ENCODE results near the gene CHD9NB.

DNA sequence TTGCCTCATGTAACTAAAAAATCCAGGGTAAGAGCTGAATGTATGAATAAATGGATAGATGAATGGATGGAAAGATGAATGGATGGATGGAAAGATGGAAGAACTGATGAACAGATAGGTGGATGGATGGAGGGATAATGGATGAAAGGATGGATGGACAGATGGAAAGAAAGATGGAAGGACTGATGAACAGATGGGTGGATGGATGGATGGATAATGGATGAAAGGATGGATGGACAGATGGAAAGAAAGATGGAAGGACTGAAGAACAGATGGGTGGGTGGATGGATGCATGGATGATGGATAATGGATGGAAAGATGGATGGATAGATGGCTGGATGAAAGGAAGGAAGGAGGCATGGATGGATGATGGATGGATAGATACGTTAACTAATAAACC, 11.9 kb downstream of the CHD9NB start:
- TF ChIP-seq, protein P1, sequence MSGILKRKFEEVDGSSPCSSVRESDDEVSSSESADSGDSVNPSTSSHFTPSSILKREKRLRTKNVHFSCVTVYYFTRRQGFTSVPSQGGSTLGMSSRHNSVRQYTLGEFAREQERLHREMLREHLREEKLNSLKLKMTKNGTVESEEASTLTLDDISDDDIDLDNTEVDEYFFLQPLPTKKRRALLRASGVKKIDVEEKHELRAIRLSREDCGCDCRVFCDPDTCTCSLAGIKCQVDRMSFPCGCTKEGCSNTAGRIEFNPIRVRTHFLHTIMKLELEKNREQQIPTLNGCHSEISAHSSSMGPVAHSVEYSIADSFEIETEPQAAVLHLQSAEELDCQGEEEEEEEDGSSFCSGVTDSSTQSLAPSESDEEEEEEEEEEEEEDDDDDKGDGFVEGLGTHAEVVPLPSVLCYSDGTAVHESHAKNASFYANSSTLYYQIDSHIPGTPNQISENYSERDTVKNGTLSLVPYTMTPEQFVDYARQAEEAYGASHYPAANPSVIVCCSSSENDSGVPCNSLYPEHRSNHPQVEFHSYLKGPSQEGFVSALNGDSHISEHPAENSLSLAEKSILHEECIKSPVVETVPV (CRISPR knock-in tag; IDR thresholded peaks at IDR 0.05) = no peak
- TF ChIP-seq ZC3H10 (CRISPR knock-in tag; IDR thresholded peaks at IDR 0.05) (no peak), ISL1 (CRISPR knock-in tag; IDR thresholded peaks at IDR 0.05) (no peak), PPARA (CRISPR knock-in tag; IDR thresholded peaks at IDR 0.05; ENCODE audit: borderline replicate concordance) (no peak)
- TF ChIP-seq, protein P2, sequence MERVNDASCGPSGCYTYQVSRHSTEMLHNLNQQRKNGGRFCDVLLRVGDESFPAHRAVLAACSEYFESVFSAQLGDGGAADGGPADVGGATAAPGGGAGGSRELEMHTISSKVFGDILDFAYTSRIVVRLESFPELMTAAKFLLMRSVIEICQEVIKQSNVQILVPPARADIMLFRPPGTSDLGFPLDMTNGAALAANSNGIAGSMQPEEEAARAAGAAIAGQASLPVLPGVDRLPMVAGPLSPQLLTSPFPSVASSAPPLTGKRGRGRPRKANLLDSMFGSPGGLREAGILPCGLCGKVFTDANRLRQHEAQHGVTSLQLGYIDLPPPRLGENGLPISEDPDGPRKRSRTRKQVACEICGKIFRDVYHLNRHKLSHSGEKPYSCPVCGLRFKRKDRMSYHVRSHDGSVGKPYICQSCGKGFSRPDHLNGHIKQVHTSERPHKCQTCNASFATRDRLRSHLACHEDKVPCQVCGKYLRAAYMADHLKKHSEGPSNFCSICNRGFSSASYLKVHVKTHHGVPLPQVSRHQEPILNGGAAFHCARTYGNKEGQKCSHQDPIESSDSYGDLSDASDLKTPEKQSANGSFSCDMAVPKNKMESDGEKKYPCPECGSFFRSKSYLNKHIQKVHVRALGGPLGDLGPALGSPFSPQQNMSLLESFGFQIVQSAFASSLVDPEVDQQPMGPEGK (CRISPR knock-in tag; IDR thresholded peaks at IDR 0.05; ENCODE audit: borderline replicate concordance) = no peak

Data from SK-N-SH treated with all-trans-retinoic acid at 6 μM for 48 hours (cell line).